Measurements from ENCODE around the gene TBPL2.

TBPL2 gene

GRCh38 chr14:55438066-55438683 is 2.2 kb downstream of the TBPL2 start:
- no peak overlapping the region for H3K4me3 ChIP-seq (ENCODE audit: low read length)
- no peak overlapping the region for H3K9ac ChIP-seq (ENCODE audit: low read depth, low read length)
- H3K9me3 ChIP-seq (replicated peaks; ENCODE audit: low read length), result no peaks in the 10 kb centered on the region
- H3K4me1 ChIP-seq (ENCODE audit: control insufficient read depth, insufficient read depth, low read length), result no peaks in the 10 kb centered on the region
- H3K27me3 ChIP-seq (ENCODE audit: control insufficient read depth, insufficient read depth, low read length), result peaks cover 24% of the 10 kb centered on the region
- no peak overlapping the region for H3K4me2 ChIP-seq (ENCODE audit: low read length)
- no peaks in the 10 kb centered on the region for H3K36me3 ChIP-seq (ENCODE audit: insufficient read depth, low read length)

- Histone ChIP-seq H3K4me1 (ENCODE audit: control insufficient read depth, insufficient read depth, low read length) (no peaks in the 10 kb centered on the region), H3K9me3 (replicated peaks; ENCODE audit: low read length) (no peaks in the 10 kb centered on the region), H3K9ac (ENCODE audit: low read depth, low read length) (no peak overlapping the region), H3K36me3 (ENCODE audit: insufficient read depth, low read length) (no peaks in the 10 kb centered on the region), H3K27me3 (ENCODE audit: control insufficient read depth, insufficient read depth, low read length) (peaks cover 24% of the 10 kb centered on the region), H3K4me3 (ENCODE audit: low read length) (no peak overlapping the region), H3K4me2 (ENCODE audit: low read length) (no peak overlapping the region)
Observed at GRCh38 chr14:55436931-55437330, 3.5 kb downstream of the TBPL2 start.

GRCh38 chr14:55436519-55436918 is 3.9 kb downstream of the TBPL2 start:
- Histone ChIP-seq H3K4me2 (ENCODE audit: low read length) (no peak overlapping the region), H3K4me3 (ENCODE audit: low read length) (no peak overlapping the region), H3K4me1 (ENCODE audit: control insufficient read depth, insufficient read depth, low read length) (no peaks in the 10 kb centered on the region), H3K36me3 (ENCODE audit: insufficient read depth, low read length) (no peaks in the 10 kb centered on the region), H3K9ac (ENCODE audit: low read depth, low read length) (no peak overlapping the region), H3K27me3 (ENCODE audit: control insufficient read depth, insufficient read depth, low read length) (peaks cover 27% of the 10 kb centered on the region), H3K9me3 (replicated peaks; ENCODE audit: low read length) (no peaks in the 10 kb centered on the region)

- Histone ChIP-seq H3K4me1 (ENCODE audit: control insufficient read depth, insufficient read depth, low read length) (no peaks in the 10 kb centered on the region), H3K36me3 (ENCODE audit: insufficient read depth, low read length) (no peaks in the 10 kb centered on the region), H3K27me3 (ENCODE audit: control insufficient read depth, insufficient read depth, low read length) (peaks cover 32% of the 10 kb centered on the region), H3K4me2 (ENCODE audit: low read length) (no peak overlapping the region), H3K4me3 (ENCODE audit: low read length) (no peak overlapping the region), H3K9ac (ENCODE audit: low read depth, low read length) (no peak overlapping the region), H3K9me3 (replicated peaks; ENCODE audit: low read length) (no peaks in the 10 kb centered on the region)
Observed at GRCh38 chr14:55434805-55435174, 5.6 kb downstream of the TBPL2 start.

GRCh38 chr14:55433880-55434804 is 6.3 kb downstream of the TBPL2 start:
- Histone ChIP-seq H3K4me3 (ENCODE audit: low read length) (no peak overlapping the region), H3K4me2 (ENCODE audit: low read length) (no peak overlapping the region), H3K4me1 (ENCODE audit: control insufficient read depth, insufficient read depth, low read length) (no peaks in the 10 kb centered on the region), H3K27me3 (ENCODE audit: control insufficient read depth, insufficient read depth, low read length) (peaks cover 32% of the 10 kb centered on the region), H3K36me3 (ENCODE audit: insufficient read depth, low read length) (no peaks in the 10 kb centered on the region), H3K9me3 (replicated peaks; ENCODE audit: low read length) (no peaks in the 10 kb centered on the region), H3K9ac (ENCODE audit: low read depth, low read length) (no peak overlapping the region)

GRCh38 chr14:55432628-55433027 is 7.8 kb downstream of the TBPL2 start:
- peaks cover 24% of the 10 kb centered on the region for H3K27me3 ChIP-seq (ENCODE audit: control insufficient read depth, insufficient read depth, low read length)
- H3K4me2 ChIP-seq (ENCODE audit: low read length), result no peak overlapping the region
- H3K4me3 ChIP-seq (ENCODE audit: low read length), result no peak overlapping the region
- no peaks in the 10 kb centered on the region for H3K36me3 ChIP-seq (ENCODE audit: insufficient read depth, low read length)
- no peak overlapping the region for H3K9ac ChIP-seq (ENCODE audit: low read depth, low read length)
- no peaks in the 10 kb centered on the region for H3K4me1 ChIP-seq (ENCODE audit: control insufficient read depth, insufficient read depth, low read length)
- H3K9me3 ChIP-seq (replicated peaks; ENCODE audit: low read length), result no peaks in the 10 kb centered on the region

- peaks cover 22% of the 10 kb centered on the region for H3K27me3 ChIP-seq (ENCODE audit: control insufficient read depth, insufficient read depth, low read length)
- H3K4me3 ChIP-seq (ENCODE audit: low read length), result no peak overlapping the region
Observed at GRCh38 chr14:55430024-55430690, 10.3 kb downstream of the TBPL2 start.

GRCh38 chr14:55427439-55427838 is 13.0 kb downstream of the TBPL2 start:
- no peaks in the 10 kb centered on the region for H3K9me3 ChIP-seq (replicated peaks; ENCODE audit: low read length)
- no peaks in the 10 kb centered on the region for H3K4me1 ChIP-seq (ENCODE audit: control insufficient read depth, insufficient read depth, low read length)
- no peaks in the 10 kb centered on the region for H3K36me3 ChIP-seq (ENCODE audit: insufficient read depth, low read length)
- H3K4me3 ChIP-seq (ENCODE audit: low read length), result no peak overlapping the region
- no peak overlapping the region for H3K9ac ChIP-seq (ENCODE audit: low read depth, low read length)
- H3K27me3 ChIP-seq (ENCODE audit: control insufficient read depth, insufficient read depth, low read length), result peaks cover 31% of the 10 kb centered on the region
- H3K4me2 ChIP-seq (ENCODE audit: low read length), result no peak overlapping the region

More at GRCh38 chr14:55430024-55430690, 10.3 kb downstream of the TBPL2 start:
- Histone ChIP-seq H3K9me3 (replicated peaks; ENCODE audit: low read length) (no peaks in the 10 kb centered on the region), H3K9ac (ENCODE audit: low read depth, low read length) (no peak overlapping the region), H3K36me3 (ENCODE audit: insufficient read depth, low read length) (no peaks in the 10 kb centered on the region), H3K4me1 (ENCODE audit: control insufficient read depth, insufficient read depth, low read length) (no peaks in the 10 kb centered on the region), H3K4me2 (ENCODE audit: low read length) (no peak overlapping the region)

GRCh38 chr14:55426891-55427290 is 13.5 kb downstream of the TBPL2 start:
- no peaks in the 10 kb centered on the region for H3K36me3 ChIP-seq (ENCODE audit: insufficient read depth, low read length)

GRCh38 chr14:55425091-55425490 is 15.3 kb downstream of the TBPL2 start:
- Histone ChIP-seq H3K27me3 (ENCODE audit: control insufficient read depth, insufficient read depth, low read length) (peaks cover 23% of the 10 kb centered on the region), H3K9me3 (replicated peaks; ENCODE audit: low read length) (no peaks in the 10 kb centered on the region), H3K9ac (ENCODE audit: low read depth, low read length) (no peak overlapping the region), H3K4me2 (ENCODE audit: low read length) (no peak overlapping the region), H3K4me1 (ENCODE audit: control insufficient read depth, insufficient read depth, low read length) (no peaks in the 10 kb centered on the region), H3K36me3 (ENCODE audit: insufficient read depth, low read length) (no peaks in the 10 kb centered on the region), H3K4me3 (ENCODE audit: low read length) (no peak overlapping the region)

More at GRCh38 chr14:55426891-55427290, 13.5 kb downstream of the TBPL2 start:
- Histone ChIP-seq H3K27me3 (ENCODE audit: control insufficient read depth, insufficient read depth, low read length) (peaks cover 31% of the 10 kb centered on the region), H3K4me3 (ENCODE audit: low read length) (no peak overlapping the region), H3K4me2 (ENCODE audit: low read length) (no peak overlapping the region), H3K4me1 (ENCODE audit: control insufficient read depth, insufficient read depth, low read length) (no peaks in the 10 kb centered on the region), H3K9ac (ENCODE audit: low read depth, low read length) (no peak overlapping the region), H3K9me3 (replicated peaks; ENCODE audit: low read length) (no peaks in the 10 kb centered on the region)

- Histone ChIP-seq H3K4me3 (ENCODE audit: low read length) (no peak overlapping the region), H3K4me2 (ENCODE audit: low read length) (no peak overlapping the region), H3K9ac (ENCODE audit: low read depth, low read length) (no peak overlapping the region), H3K4me1 (ENCODE audit: control insufficient read depth, insufficient read depth, low read length) (no peaks in the 10 kb centered on the region), H3K27me3 (ENCODE audit: control insufficient read depth, insufficient read depth, low read length) (peaks cover 23% of the 10 kb centered on the region), H3K9me3 (replicated peaks; ENCODE audit: low read length) (no peaks in the 10 kb centered on the region), H3K36me3 (ENCODE audit: insufficient read depth, low read length) (no peaks in the 10 kb centered on the region)
Observed at GRCh38 chr14:55423969-55424368, 16.4 kb downstream of the TBPL2 start.
